GM12891 (cell line): ENCODE results near the gene OLIG2.

Source experiments
- PAX5 ChIP-seq: IDR thresholded peaks from 2 replicates; pipeline ENCODE4 v1.6.1; 2011; ENCODE audit warnings: low read length, moderate library complexity, mild to moderate bottlenecking; ENCODE audit not compliant: insufficient read depth, severe bottlenecking
- POLR2A ChIP-seq: IDR thresholded peaks from 2 replicates; pipeline ENCODE4 v1.6.1; 2011; ENCODE audit warnings: low read depth, low read length, control low read depth
- POLR2AphosphoS5 ChIP-seq: IDR thresholded peaks from 2 replicates; pipeline ENCODE4 v1.6.1; 2011; ENCODE audit warnings: low read depth, low read length, control low read depth
- SPI1 ChIP-seq: IDR thresholded peaks from 2 replicates; pipeline ENCODE4 v1.6.1; 2011; ENCODE audit warnings: low read depth, low read length, control low read depth

DNA sequence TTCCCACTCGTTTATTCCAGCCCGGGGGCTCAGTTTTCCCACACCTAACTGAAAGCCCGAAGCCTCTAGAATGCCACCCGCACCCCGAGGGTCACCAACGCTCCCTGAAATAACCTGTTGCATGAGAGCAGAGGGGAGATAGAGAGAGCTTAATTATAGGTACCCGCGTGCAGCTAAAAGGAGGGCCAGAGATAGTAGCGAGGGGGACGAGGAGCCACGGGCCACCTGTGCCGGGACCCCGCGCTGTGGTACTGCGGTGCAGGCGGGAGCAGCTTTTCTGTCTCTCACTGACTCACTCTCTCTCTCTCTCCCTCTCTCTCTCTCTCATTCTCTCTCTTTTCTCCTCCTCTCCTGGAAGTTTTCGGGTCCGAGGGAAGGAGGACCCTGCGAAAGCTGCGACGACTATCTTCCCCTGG, 716 bp downstream of the OLIG2 start:
- TF ChIP-seq POLR2A = no peak
- no peak for TF ChIP-seq PAX5
- no peak for TF ChIP-seq POLR2AphosphoS5
- no peak for TF ChIP-seq SPI1
